GM15510 (cell line): Measurements from ENCODE around the gene ZNF385D.

Experiments
- POLR2A ChIP-seq: IDR thresholded peaks from 3 replicates; pipeline ENCODE4 v1.6.1; 2011; ENCODE audit warnings: borderline replicate concordance; ENCODE audit not compliant: insufficient read length; ENCODE audit errors: extremely low read depth

Gene ZNF385D

GRCh38 chr3:21417991-21418390 is 333.0 kb downstream of the ZNF385D start:
- no peak for TF ChIP-seq POLR2A

GRCh38 chr3:21414506-21414905 is 336.5 kb downstream of the ZNF385D start:
- TF ChIP-seq POLR2A: no peak

GRCh38 chr3:21411058-21411457 is 340.0 kb downstream of the ZNF385D start:
- no peak for TF ChIP-seq POLR2A

- no peak for TF ChIP-seq POLR2A
These were observed 341.6 kb downstream of the ZNF385D start for GRCh38 chr3:21409401-21409800.

- no peak for TF ChIP-seq POLR2A
These were observed 343.3 kb downstream of the ZNF385D start for GRCh38 chr3:21407743-21408142.

GRCh38 chr3:21405671-21406667 is 345.0 kb downstream of the ZNF385D start:
- TF ChIP-seq POLR2A: no peak

GRCh38 chr3:21398461-21398860 is 352.5 kb downstream of the ZNF385D start:
- TF ChIP-seq POLR2A: no peak

- TF ChIP-seq POLR2A: no peak
These were observed 357.2 kb downstream of the ZNF385D start for GRCh38 chr3:21393683-21394311.

- TF ChIP-seq POLR2A: no peak
These were observed 358.5 kb downstream of the ZNF385D start for GRCh38 chr3:21392526-21392925.

- no peak for TF ChIP-seq POLR2A
These were observed 360.2 kb downstream of the ZNF385D start for GRCh38 chr3:21390856-21391255.

- no peak for TF ChIP-seq POLR2A
These were observed 360.9 kb downstream of the ZNF385D start for GRCh38 chr3:21390136-21390535.

- TF ChIP-seq POLR2A: no peak
These were observed 373.8 kb downstream of the ZNF385D start for GRCh38 chr3:21377071-21377769.

- TF ChIP-seq POLR2A: no peak
These were observed 378.7 kb downstream of the ZNF385D start for GRCh38 chr3:21372316-21372715.
